NCI-H748 (cell line): Measurements from ENCODE around the gene STEEP1.
"Not testable (repeated sequence)": the region's sequence is repeated elsewhere in the genome, so short reads cannot be mapped to it uniquely, and the experiment has no call there.

Source experiments
- DNase-seq: peaks from one replicate; lab custom pipeline; 2025; ENCODE audit not compliant: unreplicated experiment; lab: John Stamatoyannopoulos, UW

Gene STEEP1

GRCh38 chrX:119537487-119537886 is 27.7 kb downstream of the STEEP1 start:
- no peak for DNase-seq

GRCh38 chrX:119529345-119530276 is 35.6 kb downstream of the STEEP1 start:
- no peak for DNase-seq

GRCh38 chrX:119523664-119524184 is 41.5 kb downstream of the STEEP1 start:
- DNase-seq: no peak

DNA sequence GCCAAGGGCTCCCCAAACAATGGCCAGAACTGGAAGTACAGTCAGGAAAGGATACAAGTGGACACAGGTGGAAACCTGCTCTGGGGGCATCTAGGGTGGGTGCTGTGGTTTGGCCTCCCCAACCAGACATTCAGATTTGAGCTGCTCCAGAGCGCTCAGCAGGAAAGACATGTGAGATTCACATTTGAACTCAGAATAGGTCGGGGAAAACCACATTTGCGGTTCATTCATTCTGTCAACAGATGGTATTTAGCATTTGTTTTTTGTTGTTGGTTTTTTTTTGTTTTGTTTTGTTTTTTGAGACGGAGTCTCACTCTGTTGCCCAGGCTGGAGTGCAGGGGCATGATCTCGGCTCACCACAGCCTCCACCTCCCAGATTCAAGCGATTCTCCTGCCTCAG is 44.0 kb downstream of the STEEP1 start:
- no peak for DNase-seq

GRCh38 chrX:119518371-119518770 is 46.8 kb downstream of the STEEP1 start:
- DNase-seq: no peak

GRCh38 chrX:119516157-119516702 is 49.0 kb downstream of the STEEP1 start:
- peak; percentile 80 for DNase-seq

DNA sequence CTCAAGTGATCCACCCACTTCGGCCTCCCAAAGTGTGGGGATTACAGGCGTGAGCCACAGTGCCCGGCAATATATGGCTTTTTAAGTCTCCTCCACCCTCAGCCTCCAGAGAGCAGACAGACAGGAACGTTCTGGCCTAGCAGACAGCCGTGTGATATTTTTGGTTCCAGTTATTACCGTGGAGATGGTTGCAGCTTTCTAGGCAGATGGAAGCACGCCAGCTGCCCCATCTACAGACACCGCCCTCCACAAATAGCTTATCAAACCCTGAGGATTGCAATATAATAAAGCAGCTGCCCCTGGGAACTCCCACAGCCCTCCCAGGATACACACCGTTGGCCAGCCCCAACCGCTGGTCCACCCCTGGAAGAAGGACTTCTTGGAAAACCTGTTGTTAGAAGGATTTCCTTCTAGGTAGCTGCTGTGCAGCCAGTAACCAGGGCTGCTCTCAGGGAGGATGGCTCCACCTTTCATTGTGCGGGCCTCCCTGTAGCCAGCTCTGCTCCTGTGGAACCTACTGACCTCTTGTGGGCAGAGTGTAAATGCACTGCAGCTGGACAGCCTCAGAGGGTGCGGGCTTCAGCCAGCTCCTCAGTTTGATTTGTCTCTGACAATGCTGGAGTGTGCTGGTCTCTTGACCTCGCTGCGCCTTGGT is 52.9 kb downstream of the STEEP1 start:
- DNase-seq: peak; percentile 85

DNA sequence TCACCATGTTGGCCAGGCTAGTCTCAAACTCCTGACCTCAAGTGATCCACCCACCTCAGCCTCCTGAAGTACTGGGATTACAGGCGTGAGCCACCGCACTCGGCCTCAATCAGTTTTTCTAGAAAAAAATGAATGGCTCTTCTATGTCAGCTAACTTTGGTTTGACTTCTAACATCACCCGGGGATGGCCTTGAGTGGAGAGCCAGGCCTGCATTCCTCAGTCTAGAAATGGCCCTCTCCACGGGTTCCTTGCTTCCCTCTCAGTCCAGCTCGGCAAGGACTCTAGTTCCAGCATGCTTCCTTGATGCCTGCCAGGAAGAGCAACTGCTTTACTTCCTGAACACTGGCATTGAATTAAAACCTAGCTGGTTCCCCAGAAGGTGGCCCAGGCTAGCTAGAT is 58.0 kb downstream of the STEEP1 start:
- no peak for DNase-seq

DNA sequence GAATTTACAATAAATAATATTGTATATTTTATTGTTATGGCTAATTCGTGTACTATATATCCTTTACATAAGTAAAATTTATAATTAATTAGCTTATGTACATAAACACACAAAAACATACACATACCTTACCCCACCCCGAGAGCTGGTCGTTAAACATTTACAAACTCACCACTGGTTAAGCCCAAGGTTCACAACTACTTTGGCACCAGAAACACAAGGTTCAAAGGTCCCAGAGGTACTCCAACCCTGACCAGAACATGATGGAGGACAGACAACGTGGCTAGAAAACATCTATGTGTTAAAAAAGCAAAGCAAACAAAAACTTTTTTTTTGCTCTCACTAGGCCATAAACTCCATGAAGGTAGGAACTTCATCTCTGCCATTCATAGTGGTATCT is 59.3 kb downstream of the STEEP1 start:
- no peak for DNase-seq

DNA sequence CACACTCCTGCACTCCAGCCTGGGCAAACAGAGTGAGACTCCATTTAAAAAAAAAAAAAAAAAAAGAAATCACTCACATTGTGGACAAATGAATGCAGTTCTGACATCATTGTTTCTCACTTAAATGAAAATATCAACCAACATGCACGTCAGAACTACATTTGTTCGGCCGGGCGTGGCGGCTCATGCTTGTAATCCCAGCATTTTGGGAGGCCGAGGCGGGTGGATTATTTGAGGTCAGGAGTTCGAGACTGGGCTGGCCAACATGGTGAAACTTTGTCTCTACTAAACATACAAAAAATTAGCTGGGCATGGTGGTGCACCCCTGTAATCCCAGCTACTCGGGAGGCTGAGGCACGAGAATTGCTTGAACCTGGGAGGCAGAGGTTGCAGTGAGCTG is 60.1 kb downstream of the STEEP1 start:
- not testable (repeated sequence) for DNase-seq

GRCh38 chrX:119503484-119503861 is 61.7 kb downstream of the STEEP1 start:
- no peak for DNase-seq

DNA sequence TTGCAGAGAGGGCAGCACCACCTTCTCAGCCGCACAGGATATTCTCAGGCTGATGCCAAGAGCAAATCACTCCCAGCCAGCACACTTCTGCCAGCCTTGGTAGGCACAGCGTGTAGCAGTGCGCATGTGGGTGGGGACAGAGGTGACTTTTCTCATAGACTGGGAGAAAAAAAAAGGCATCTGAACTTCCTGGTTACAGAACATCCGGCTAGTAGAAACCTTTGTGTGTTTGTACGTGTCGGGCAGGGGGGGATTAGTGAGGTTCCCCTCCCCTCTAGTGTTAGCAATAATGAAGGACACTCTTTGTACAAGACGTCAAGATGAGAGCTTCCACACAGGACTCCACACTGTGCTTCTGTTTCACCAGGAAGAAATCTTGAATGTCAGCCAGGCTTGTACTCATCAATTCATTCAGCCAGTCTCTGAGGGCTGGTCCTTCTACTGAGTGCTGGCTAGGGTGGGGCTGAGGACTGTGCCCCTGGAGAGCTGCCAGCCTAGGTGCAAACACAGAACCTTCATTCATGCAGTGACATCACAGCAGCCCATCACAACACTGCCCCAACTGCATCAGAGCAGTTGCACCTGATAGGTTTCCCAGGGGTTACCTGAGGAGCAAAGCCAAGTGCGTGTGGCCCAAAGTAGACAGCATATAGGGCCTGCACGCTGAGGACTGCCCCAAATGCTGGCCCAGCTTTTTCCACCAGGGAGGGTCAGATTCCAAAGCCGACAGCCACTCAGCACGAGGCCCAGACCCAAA is 62.3 kb downstream of the STEEP1 start:
- peak; percentile 89 for DNase-seq

DNA sequence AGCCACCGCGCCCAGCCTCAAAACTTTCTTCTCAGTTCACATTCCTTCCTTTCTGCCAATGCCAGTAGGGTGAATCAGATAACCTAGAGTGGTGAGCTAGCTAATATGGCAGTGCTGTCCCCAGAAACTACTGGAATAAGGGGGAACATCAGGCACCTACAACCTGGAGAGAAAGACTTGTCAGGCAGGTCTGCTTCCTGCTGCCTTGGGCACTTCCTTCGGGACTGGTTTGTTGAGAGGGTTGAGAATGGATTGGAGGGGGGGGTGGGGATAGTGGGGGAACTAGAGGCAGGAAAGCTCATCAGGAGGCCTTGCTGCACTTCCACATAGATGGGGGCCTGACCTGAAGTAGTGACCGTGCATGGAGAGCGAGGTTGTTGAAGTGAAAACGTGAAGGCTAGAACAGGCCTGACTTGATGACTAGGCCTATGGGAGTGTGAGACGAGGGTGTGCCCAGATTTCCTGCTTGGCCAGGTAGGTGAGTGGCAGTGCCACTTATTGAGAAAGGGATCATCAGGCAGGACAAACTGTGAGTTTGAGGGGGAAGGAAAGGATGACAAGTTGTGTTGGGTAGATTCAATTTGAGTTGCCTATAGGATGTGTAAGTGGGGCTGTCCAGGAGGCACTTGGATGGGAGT is 63.6 kb downstream of the STEEP1 start:
- no peak for DNase-seq

- no peak for DNase-seq
Observed at GRCh38 chrX:119500061-119500800, 65.0 kb downstream of the STEEP1 start.

- DNase-seq: no peak
Observed at GRCh38 chrX:119497185-119497584, 68.0 kb downstream of the STEEP1 start.

GRCh38 chrX:119495734-119496726 is 69.2 kb downstream of the STEEP1 start:
- no peak for DNase-seq

DNA sequence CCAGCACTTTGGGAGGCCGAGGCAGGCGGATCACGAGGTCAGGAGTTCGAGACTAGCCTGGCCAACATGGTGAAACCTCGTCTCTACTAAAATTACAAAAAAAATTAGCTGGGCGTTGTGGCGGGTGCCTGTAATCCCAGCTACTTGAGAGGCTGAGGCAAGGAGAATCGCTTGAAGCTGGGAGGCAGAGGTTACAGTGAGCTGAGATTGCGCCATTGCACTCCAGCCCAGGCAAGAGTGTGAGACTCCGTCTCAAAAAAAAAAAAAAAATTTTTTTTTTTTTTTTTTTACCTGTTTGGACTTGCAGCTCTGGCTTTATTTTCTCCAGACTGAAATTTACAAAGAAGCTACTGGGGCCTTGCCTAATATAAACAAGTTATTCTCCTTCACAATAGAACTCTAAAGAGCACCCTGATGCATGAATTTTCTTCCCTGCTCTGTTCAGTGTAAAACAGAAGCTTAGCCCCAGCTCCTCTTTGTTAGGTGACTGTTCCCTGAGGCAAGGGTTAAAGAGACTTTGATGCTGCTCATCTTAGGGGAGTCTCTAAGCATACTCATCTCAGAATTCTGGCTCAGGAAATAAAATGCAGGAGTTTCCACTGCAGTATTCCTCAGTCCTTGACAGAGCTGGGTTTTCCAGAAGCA is 71.2 kb downstream of the STEEP1 start:
- not testable (repeated sequence) for DNase-seq

DNA sequence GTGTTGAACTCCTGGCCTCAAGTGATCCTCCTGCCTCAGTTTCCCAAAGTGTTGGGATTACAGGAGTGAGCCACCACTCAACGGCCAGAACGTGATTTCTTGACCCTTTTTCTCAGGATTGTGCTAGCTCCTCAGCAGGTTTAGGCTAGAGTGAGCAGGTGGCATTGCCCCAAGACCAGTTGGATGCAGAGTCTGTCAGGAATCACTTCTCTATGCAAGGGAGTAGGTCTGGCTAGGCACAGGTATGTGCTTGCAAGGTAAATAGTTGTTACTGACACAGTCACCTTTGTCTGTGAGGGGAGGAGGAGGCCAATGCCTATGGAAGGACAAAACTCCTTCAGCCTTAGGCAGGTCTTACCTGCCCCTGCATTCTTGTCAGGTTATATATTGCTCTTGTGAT is 72.7 kb downstream of the STEEP1 start:
- no peak for DNase-seq
